GM19452 (cell line): Measurements from ENCODE around the gene AUTS2.
"Not testable (repeated sequence)": the region's sequence is repeated elsewhere in the genome, so short reads cannot be mapped to it uniquely, and the experiment has no call there.

Source experiments
- ATAC-seq: cut with Tn5 transposase; IDR thresholded peaks from one replicate; pipeline ENCODE4 v1.9.1; 2021; ENCODE audit not compliant: unreplicated experiment

The AUTS2 gene

GRCh38 chr7:70355198-70356020, 757.1 kb downstream of the AUTS2 start:
- no peak for ATAC-seq

- ATAC-seq = no peak
These were observed 758.0 kb downstream of the AUTS2 start for GRCh38 chr7:70356085-70356786.

DNA sequence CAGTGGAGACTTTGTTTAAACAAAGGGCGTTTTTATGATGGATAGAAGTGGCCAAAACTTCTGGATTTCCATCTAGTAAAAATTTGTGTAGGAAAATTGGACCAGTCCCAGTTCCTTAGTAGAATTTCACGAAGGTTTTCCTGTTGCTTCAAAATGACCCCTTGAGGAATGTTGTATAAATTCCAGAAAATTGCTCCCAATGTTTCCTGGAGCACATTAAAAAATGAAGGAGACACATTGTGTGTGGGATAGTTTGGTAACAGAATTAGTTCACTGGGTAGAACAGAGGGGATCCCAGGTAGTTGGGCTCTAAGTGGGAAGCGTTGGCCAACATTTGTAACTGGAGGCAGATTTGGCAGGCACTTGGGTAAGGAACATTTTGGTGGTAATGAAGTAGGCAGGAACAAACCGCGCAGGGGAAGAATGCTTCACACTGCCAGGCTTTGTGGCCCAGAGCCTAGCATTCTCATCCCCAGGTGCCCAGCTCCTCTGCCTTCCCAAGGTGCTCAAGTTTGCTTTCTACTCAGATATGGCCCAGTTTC, 758.6 kb downstream of the AUTS2 start:
- ATAC-seq = no peak

GRCh38 chr7:70360557-70360956, 762.3 kb downstream of the AUTS2 start:
- no peak for ATAC-seq

- no peak for ATAC-seq
These were observed 763.5 kb downstream of the AUTS2 start for GRCh38 chr7:70361821-70362220.

DNA sequence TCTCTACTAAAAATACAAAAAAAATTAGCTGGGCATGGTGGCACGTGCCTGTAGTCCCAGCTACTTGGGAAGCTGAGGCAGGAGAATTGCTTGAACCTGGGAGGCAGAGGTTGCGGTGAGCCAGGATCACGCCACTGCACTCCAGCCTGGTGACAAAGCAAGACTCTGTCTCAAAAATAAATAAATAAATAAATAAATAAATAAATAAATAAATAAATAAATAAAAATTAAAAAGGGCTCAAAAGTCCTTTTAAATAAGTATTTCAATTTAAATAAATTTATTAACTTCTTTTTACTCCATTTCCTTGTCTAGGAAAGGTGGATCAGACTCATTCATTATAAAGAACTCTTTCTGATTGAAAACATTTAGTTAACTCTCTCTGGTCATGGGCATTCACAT, 766.1 kb downstream of the AUTS2 start:
- not testable (repeated sequence) for ATAC-seq

GRCh38 chr7:70371652-70372051, 773.4 kb downstream of the AUTS2 start:
- ATAC-seq = no peak

DNA sequence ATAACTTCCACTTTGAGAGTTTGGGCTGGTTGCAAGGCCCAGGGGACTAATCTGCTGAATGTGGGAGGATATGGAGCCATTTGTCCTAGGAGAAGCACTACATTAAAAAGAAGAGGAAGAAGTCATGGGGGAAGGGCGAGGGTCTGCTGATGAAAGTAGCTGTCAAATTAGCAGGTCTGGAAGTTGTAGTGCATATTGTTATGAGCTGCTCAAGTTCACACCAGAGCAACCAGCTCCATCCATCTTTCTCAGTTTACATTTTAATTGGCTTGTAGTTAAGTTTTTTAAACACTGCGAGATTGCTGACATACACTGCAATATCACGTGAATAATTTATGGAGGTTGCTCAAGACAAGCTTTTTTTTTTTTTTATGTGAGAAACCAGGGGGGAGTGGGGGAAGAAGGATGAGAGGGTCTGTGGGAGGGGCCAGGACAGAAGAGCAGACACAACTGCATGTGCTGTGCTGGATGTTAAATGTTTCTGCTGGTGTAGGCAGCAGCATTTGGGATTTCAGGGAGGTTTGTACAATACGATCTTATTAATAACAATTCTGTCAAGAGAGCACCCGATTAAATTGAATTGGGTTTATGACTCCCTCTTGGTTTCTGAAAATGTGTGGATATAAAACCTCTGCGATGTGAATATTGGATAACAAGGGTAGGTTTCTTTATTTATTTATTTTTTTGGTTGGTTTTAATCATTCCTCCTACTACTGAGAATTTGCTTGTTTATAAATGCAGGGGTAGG, 774.7 kb downstream of the AUTS2 start:
- ATAC-seq = no peak

DNA sequence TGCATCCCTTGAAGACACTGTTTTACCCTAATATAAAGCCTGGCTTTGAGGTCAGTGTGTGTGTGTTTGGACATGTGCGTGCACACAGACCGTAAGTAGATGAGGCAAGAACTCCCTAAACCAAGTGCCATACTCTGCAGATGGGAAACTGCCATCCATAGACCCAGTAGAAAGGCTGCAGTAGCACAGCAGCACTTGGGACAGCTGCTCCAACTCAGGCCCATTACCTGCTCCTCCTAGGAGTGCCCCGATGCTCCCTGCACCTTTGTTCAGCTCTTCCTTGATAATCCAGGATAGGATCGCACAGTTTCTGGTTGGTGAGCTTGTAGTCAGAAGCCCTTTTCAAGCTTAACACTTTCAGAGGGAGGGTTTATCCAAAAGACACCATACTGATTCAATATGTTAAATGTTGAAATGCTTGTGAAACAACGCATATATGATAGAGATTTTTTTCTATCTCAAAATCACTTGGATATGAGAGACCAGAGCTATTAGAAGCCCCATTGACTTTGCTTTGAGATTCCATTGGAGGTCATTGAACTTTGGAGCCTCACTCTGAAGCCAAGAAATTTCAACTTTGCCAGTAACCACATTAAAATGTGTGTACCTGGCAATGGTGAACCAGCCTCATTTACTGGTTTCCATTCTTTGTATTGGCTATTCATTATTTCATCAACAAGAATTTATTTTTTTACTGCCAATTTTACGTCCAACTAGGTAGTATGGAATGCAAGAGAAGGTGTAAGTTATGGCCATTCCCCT, 776.7 kb downstream of the AUTS2 start:
- ATAC-seq = no peak

DNA sequence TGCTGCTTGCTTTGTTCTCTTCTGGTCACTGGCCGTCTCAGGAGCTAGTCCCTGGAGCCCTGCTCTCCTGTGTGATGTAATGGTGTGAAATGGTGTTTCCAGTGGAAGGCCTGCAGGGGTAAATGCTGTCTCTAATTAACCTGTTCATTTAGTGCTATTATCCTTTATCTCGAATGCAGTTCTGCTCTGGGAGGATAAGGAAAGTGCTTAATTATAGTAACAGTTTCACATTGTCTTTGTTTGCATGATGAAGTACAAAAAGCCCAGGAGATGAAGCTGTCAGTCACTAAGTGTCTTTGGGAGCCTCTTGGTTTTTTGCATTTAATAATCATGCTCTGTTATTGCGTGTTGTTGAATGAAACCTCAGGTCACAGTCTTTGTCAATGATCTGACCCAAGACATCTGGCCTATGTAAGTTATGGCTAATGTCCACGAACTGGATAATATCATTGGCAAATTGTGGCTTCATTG, 778.3 kb downstream of the AUTS2 start:
- ATAC-seq = no peak

DNA sequence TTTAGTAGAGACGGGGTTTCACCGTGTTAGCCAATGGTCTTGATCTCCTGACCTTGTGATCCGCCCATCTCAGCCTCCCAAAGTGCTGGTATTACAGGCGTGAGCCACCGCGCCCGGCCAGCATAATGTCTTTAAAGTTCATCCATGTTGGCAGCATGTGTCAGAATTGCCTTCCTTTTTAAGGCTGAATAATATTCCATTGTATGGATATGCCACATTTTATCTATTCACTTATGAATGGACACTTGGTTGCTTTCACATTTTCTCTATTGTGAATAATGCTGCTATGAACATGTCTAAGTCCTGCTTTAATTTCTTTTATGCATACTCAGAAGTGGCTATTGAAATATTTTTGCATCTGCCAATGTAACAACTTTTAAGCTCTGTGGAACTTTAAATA, 779.7 kb downstream of the AUTS2 start:
- no peak for ATAC-seq

DNA sequence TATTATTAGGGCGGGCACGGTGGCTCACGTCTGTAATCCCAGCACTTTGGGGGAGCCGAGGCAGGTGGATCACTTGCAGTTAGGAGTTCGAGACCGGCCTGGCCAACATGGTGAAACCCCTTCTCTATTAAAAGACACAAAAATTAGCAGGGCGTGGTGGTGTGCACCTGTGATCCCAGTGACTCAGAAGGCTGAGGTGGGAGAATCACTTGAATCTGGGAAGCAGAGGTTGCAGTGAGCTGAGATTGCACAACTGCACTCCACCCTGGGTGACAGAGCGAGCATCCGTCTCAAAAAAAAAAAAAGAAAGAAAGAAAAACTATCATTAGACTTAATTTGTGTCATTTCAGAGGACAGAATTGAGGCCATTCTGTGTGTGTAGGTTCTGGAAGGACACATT, 780.9 kb downstream of the AUTS2 start:
- no peak for ATAC-seq

DNA sequence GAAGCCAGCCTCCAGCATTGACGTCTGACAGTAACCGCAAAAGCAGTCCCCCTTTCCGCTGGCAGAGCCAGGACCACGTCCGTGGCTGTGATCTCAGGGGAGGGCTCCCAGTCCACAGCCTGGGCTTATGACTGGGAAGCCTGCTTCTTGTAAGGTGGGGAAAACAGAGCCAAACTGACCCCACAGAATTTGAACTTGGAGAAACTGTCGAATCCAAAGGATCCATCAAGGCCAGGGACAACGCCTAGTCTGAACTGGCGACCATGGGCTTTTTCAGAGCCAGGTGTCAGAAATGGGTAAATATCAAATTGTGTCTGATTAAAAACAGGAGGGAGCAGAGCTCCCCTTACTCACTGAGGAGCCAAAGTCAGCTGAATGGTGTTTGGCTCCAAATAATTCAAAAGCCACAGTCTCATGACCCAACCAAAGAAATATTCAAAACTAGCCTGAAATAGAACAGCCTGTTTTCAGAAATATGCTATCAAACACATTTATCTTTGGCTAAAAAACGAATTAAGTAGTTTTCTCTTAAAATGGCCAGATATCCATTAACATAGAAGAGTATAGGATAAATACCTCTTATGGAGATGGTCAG, 782.2 kb downstream of the AUTS2 start:
- ATAC-seq = no peak

GRCh38 chr7:70383066-70383782, 784.9 kb downstream of the AUTS2 start:
- ATAC-seq = no peak

GRCh38 chr7:70384024-70384423, 785.7 kb downstream of the AUTS2 start:
- ATAC-seq = no peak

DNA sequence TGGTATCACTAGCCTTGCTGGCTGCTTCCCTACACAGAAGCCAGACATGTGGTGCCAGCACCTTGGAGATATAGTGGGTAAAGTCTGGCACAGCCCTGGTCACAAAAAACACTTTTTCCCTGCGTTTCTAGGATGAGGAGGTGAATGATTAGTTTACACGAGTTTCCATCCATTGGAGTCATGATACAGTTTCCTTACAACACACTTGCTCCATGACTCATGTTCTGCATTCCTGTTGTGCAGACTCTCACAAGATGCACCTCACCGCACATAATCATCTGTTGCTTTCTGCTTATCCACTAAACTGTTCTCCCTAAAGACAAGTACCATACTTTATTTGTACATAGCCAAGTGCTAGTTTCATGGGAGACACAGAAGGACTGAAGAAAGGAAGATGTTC, 786.6 kb downstream of the AUTS2 start:
- ATAC-seq = no peak

GRCh38 chr7:70387217-70387616, 788.9 kb downstream of the AUTS2 start:
- ATAC-seq = no peak

- no peak for ATAC-seq
These were observed 791.4 kb downstream of the AUTS2 start for GRCh38 chr7:70389531-70390151.

DNA sequence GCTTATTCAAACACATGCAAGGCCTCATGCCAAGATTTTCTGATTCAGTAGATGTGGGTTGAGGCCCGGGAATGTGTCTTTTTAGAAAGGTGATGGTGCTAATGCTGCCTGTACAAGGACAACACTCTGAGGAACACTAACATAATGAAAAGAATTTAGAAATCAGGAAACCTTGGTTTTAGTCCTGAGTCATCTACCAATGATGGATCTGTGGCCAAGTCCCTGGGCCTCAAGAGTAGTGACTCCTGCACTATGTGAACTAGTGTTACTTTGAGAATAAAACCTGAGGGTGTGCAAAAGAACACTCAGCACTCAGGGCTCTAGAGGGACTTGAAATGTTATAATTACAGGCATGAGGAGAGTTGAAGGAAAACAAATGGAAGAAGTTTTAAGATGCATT, 792.0 kb downstream of the AUTS2 start:
- ATAC-seq = no peak
